ENCODE results near the gene PLD6.

DNA sequence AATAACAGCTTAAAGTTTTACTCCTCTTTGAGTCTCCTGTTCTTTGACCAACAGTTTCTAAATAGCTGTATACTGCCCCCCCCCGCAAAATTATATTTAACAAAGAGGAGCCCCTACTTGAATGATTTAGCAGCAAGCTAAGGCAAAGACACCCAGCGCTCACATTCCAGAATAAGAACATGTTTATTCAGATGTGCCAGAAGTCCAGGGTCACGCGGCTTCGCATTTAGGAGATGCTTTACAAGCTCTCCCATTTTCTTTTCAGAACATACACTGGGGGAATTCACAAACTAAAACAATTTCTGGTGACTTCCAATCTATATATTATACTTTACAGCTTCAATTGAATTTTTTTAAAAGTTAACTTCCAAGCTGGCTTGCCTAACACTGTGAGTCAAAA, 5.3 kb downstream of the PLD6 start:
- TF ChIP-seq, protein P1, sequence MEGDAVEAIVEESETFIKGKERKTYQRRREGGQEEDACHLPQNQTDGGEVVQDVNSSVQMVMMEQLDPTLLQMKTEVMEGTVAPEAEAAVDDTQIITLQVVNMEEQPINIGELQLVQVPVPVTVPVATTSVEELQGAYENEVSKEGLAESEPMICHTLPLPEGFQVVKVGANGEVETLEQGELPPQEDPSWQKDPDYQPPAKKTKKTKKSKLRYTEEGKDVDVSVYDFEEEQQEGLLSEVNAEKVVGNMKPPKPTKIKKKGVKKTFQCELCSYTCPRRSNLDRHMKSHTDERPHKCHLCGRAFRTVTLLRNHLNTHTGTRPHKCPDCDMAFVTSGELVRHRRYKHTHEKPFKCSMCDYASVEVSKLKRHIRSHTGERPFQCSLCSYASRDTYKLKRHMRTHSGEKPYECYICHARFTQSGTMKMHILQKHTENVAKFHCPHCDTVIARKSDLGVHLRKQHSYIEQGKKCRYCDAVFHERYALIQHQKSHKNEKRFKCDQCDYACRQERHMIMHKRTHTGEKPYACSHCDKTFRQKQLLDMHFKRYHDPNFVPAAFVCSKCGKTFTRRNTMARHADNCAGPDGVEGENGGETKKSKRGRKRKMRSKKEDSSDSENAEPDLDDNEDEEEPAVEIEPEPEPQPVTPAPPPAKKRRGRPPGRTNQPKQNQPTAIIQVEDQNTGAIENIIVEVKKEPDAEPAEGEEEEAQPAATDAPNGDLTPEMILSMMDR (IDR thresholded peaks at IDR 0.05) = no peak
- TF ChIP-seq, protein P2, sequence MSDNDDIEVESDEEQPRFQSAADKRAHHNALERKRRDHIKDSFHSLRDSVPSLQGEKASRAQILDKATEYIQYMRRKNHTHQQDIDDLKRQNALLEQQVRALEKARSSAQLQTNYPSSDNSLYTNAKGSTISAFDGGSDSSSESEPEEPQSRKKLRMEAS (CRISPR knock-in tag; IDR thresholded peaks at IDR 0.05) = no peak
- TF ChIP-seq EMX1 (CRISPR knock-in tag; IDR thresholded peaks at IDR 0.05) = no peak
- TF ChIP-seq, protein P3, sequence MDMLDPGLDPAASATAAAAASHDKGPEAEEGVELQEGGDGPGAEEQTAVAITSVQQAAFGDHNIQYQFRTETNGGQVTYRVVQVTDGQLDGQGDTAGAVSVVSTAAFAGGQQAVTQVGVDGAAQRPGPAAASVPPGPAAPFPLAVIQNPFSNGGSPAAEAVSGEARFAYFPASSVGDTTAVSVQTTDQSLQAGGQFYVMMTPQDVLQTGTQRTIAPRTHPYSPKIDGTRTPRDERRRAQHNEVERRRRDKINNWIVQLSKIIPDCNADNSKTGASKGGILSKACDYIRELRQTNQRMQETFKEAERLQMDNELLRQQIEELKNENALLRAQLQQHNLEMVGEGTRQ (CRISPR knock-in tag; IDR thresholded peaks at IDR 0.05) = no peak
- no peak for TF ChIP-seq NFE2L1 (CRISPR knock-in tag; IDR thresholded peaks at IDR 0.05)
- no peak for TF ChIP-seq ZBTB21 (CRISPR knock-in tag; IDR thresholded peaks at IDR 0.05; ENCODE audit: borderline replicate concordance)
- TF ChIP-seq JUN (CRISPR knock-in tag; IDR thresholded peaks at IDR 0.05) = no peak
- no peak for TF ChIP-seq MYBL2 (CRISPR knock-in tag; IDR thresholded peaks at IDR 0.05)
- no peak for TF ChIP-seq ZNF121 (CRISPR knock-in tag; IDR thresholded peaks at IDR 0.05)
- no peak for TF ChIP-seq ZNF138 (CRISPR knock-in tag; conservative IDR thresholded peaks at IDR 0.05)
- no peak for TF ChIP-seq KAT7 (CRISPR knock-in tag; IDR thresholded peaks at IDR 0.05; ENCODE audit: borderline replicate concordance)
- no peak for TF ChIP-seq CREB1 (CRISPR knock-in tag; IDR thresholded peaks at IDR 0.05)
- TF ChIP-seq TEAD4 (CRISPR knock-in tag; IDR thresholded peaks at IDR 0.05) = no peak
- no peak for TF ChIP-seq ELF4 (CRISPR knock-in tag; IDR thresholded peaks at IDR 0.05; ENCODE audit: low read depth)

All from WTC11 (cell line).